ENCODE measurements around the gene BMS1.

The BMS1 gene

DNA sequence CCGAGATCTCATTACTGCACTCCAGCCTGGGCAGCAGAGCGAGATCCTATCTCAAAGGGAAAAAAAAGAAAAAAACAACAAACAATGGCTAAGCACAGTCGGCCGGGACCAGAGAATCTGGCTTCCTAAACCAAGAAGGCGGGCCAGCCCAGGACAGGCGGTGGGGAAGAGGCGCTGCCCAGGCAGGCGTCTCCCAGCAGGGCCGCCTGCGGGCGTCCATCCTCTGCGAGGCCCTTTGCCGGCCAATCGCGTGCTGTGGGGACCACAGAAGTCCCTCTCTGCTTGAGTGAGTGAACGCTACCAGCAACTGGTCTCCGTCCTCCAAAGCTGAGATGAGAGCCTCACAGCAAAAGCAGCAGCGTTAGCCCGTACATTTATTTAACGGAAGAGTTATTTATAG, 14.7 kb upstream of the BMS1 start:
- no peaks in the 10 kb centered on the region for H3K36me3 Mint-ChIP-seq
- ATAC-seq (replicated peaks), result no peak
- H3K4me1 Mint-ChIP-seq, result no peaks in the 10 kb centered on the region
- no peak overlapping the region for H3K4me3 Mint-ChIP-seq
- no peak overlapping the region for H3K27ac Mint-ChIP-seq
- H3K27me3 Mint-ChIP-seq, result peaks cover 30 to 52% of the 10 kb centered on the region in 2 donors
- H3K9me3 Mint-ChIP-seq, result peaks cover 0 to 3% of the 10 kb centered on the region in 2 donors
- DNase-seq, result no peak

DNA sequence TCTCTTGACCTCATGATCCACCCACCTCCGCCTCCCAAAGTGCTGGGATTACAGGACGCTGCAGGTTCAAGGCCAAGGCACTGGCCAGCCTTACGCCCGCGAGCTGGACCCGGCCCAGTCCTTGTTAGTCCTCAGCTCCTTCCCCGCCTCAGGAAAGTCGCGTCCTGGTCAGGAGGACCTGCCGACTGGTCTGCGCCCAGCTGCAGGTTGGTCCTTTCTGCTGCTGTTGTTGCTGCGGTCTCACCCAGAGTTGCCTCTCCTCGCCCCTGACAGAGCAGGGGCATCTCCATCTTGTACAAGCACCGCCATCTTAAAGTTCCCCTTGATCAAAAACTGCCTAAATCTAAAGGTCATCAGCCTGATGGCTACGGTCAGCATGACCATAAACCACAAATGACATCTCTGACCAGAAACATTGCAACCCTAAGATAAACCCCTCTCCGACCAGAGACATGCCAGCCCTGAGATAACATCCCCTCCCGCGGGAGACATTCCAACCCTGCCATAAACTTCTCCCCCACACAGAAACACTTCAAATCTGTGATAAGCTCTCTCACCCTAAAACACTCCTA, 13.9 kb upstream of the BMS1 start:
- Mint-ChIP-seq H3K4me1 (no peaks in the 10 kb centered on the region), H3K27ac (no peak overlapping the region), H3K27me3 (peaks cover 26 to 50% of the 10 kb centered on the region in 2 donors), H3K4me3 (no peak overlapping the region), H3K9me3 (peaks cover 0 to 3% of the 10 kb centered on the region in 2 donors), H3K36me3 (no peaks in the 10 kb centered on the region)
- ATAC-seq (replicated peaks) (no peak), DNase-seq (no peak)

DNA sequence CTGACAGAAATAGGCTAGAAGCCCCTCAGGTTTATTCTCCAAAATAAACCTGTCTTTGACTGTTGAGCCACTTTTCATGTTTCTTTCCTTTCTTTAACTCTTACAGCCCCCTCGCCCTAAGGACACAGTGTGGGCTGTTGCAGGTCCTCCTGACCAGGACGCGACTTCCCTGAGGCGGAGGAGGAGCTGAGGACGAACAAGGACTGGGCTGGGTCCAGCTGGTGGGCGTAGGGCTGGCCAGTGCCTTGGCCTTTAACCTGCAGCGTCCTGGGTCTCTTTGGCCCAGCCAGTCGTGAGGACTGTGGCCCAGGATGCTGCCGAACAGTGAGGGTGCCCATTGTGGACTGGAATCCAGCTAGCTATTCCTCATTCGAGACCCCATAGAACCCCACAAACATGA, 13.4 kb upstream of the BMS1 start:
- Mint-ChIP-seq H3K36me3 (no peaks in the 10 kb centered on the region), H3K27me3 (peaks cover 24 to 50% of the 10 kb centered on the region in 2 donors), H3K9me3 (peaks cover 0 to 3% of the 10 kb centered on the region in 2 donors), H3K4me1 (no peaks in the 10 kb centered on the region), H3K4me3 (no peak overlapping the region), H3K27ac (no peak overlapping the region)
- ATAC-seq (replicated peaks), result no peak
- DNase-seq, result no peak

DNA sequence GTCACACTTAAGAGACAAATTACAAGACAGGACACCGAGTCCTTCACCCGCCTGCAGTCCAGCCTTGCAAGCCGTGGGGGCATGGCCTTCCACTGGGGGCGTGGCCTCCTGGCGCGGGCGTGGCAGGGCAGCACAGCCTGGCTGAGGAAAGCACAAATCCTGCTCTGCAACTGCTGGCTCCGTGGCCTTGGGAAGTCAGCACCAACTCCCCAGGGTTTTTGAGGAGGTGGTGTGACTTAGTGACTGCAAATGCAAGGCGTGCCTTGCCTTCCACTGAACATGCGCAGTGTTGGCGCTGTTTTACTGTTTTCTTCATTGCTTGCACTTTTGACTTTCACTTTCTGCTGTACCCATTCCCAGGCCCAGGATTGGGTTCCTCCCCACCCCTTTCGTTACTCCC, 12.9 kb upstream of the BMS1 start:
- no peak overlapping the region for H3K4me3 Mint-ChIP-seq
- no peak for ATAC-seq (replicated peaks)
- no peak for DNase-seq
- no peaks in the 10 kb centered on the region for H3K4me1 Mint-ChIP-seq
- peaks cover 0 to 3% of the 10 kb centered on the region in 2 donors for H3K9me3 Mint-ChIP-seq
- H3K36me3 Mint-ChIP-seq, result peaks cover 0 to 1% of the 10 kb centered on the region in 2 donors
- H3K27ac Mint-ChIP-seq, result no peak overlapping the region
- H3K27me3 Mint-ChIP-seq, result peaks cover 25 to 50% of the 10 kb centered on the region in 2 donors

DNA sequence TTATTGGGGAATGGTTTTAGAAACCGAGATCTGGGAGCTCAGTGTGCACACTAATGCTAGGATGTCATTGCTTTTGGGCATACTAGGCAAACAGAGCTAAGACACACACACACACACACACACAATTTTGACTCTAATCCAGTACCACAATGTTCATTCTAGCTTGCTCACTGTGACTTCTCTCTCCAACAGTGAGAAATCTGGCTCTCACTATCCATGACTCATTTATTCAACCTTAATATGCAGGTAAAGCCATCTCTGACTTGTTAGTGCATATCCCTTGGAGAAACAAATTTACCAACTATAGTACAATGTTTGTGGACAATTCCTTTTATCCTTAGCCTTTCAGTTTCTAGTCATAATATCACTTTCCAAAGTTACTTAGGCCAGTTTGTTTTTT, 5.9 kb upstream of the BMS1 start:
- no peak for ATAC-seq (replicated peaks)
- H3K4me1 Mint-ChIP-seq, result peaks cover 9 to 13% of the 10 kb centered on the region in 2 donors
- DNase-seq, result no peak
- peaks cover 33 to 48% of the 10 kb centered on the region in 2 donors for H3K27me3 Mint-ChIP-seq
- no peak overlapping the region for H3K27ac Mint-ChIP-seq
- H3K36me3 Mint-ChIP-seq, result peaks cover 0 to 3% of the 10 kb centered on the region in 2 donors
- no peak overlapping the region for H3K4me3 Mint-ChIP-seq
- peaks cover 0 to 1% of the 10 kb centered on the region in 2 donors for H3K9me3 Mint-ChIP-seq

DNA sequence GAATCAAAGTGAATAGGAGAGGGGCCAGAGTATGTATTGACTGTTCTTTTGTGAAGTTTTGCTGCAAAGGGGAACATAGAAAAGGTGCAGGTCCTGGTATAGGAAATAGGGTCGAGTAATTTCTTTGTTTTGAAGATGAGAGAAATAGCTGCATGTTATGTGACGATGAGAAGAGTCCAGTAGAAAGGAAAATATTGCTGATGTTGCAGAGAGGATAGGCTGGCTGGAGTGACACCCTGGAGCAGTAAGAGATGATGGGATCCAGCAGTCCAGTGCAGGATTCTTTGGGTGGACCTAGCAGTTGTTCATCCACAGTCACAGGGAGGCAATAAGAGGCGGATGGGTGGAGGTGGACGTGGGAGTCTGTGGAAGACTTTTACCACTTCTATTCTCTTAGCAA, 2.1 kb upstream of the BMS1 start:
- H3K4me1 Mint-ChIP-seq, result peaks cover 9 to 15% of the 10 kb centered on the region in 2 donors
- DNase-seq (no peak), ATAC-seq (replicated peaks) (no peak)
- peaks cover 25 to 30% of the 10 kb centered on the region in 2 donors for H3K27me3 Mint-ChIP-seq
- H3K36me3 Mint-ChIP-seq, result peaks cover 0 to 4% of the 10 kb centered on the region in 2 donors
- peak overlapping the region; percentile 2 for H3K27ac Mint-ChIP-seq
- peak overlapping the region in 1 of 2 donors; percentile 93 for H3K4me3 Mint-ChIP-seq
- no peaks in the 10 kb centered on the region for H3K9me3 Mint-ChIP-seq

DNA sequence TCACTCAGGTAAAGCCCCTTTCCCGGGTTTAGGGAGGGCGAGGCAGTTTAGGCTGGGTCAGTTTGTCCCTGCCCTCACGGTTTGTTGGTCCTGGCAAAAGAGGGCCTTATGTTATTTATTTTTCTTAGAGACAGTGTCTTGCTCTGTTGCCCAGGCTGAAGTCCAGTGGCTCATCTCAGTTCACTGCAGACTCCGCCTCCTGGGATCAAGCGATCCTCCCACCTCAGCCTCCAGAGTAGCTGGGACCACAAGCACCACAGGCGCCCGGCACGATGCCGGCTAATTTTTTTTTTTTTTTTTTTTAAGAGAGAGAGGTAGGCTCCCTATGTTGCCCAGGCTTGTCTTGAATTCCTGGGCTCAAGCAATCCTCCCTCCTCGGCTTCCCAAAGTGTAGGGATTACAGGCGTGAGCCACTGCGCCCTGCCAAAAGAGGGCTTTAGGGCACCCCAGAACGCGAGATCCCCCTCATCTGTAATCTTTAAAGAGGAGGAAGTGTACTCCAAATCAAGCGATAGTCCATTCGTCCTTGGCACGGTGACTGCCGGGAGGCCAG, 626 bp upstream of the BMS1 start:
- DNase-seq (peak; percentile 2), ATAC-seq (replicated peaks) (peak; percentile 21 to 24)
- peaks cover 14 to 15% of the 10 kb centered on the region in 2 donors for H3K4me1 Mint-ChIP-seq
- peaks cover 11% of the 10 kb centered on the region in 2 donors for H3K36me3 Mint-ChIP-seq
- H3K9me3 Mint-ChIP-seq, result no peaks in the 10 kb centered on the region
- H3K4me3 Mint-ChIP-seq, result peak overlapping the region; percentile 89 to 93
- H3K27me3 Mint-ChIP-seq, result peaks cover 12 to 15% of the 10 kb centered on the region in 2 donors
- peak overlapping the region; percentile 96 for H3K27ac Mint-ChIP-seq

DNA sequence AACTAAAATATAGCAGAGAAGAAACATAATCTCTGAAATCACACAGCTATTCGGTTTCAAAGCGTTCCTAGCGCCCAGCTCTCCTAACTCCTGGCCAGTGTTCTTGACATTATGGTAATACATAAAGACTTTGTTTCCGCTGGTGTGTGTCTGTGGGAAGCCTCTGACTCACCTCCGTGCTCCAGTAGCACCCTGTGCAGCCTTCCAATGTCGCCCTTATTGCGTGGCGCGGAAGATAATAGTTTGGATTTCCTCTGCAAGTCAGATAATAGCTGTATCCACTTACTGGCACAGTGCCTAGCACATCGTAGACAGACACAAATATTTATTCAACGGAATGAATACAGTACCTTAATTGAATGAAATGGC, 570 bp downstream of the BMS1 start:
- Mint-ChIP-seq H3K4me1 (peaks cover 14 to 15% of the 10 kb centered on the region in 2 donors), H3K27me3 (peaks cover 3 to 5% of the 10 kb centered on the region in 2 donors), H3K36me3 (peaks cover 11% of the 10 kb centered on the region in 2 donors), H3K9me3 (no peaks in the 10 kb centered on the region), H3K4me3 (peak overlapping the region; percentile 89 to 93), H3K27ac (peak overlapping the region; percentile 96)
- no peak for DNase-seq
- ATAC-seq (replicated peaks), result peak in 1 of 2 donors; percentile 13

DNA sequence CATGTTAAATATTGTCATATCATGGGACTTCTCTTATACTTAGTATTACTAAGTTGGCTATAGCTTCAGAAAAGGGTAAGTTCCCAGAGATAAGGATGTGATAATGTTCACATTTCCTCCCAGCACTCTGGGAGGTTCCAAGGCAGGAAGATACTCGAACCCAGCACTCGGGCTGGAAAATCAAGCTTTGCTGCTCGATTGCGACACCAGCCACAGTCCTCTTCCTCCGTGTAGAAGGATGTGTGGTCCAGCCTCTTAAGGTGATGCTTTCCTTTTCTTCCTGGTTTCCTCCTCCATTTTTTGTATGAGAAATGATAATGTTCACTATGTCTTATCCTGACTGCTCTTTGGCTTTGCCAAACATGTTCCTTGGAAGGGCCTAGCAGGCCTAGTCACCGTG, 3.2 kb downstream of the BMS1 start:
- H3K27ac Mint-ChIP-seq, result no peak overlapping the region
- H3K4me1 Mint-ChIP-seq, result peaks cover 11 to 12% of the 10 kb centered on the region in 2 donors
- DNase-seq, result no peak
- peaks cover 10 to 22% of the 10 kb centered on the region in 2 donors for H3K36me3 Mint-ChIP-seq
- H3K9me3 Mint-ChIP-seq, result no peaks in the 10 kb centered on the region
- ATAC-seq (replicated peaks), result no peak
- no peaks in the 10 kb centered on the region for H3K27me3 Mint-ChIP-seq
- no peak overlapping the region for H3K4me3 Mint-ChIP-seq

DNA sequence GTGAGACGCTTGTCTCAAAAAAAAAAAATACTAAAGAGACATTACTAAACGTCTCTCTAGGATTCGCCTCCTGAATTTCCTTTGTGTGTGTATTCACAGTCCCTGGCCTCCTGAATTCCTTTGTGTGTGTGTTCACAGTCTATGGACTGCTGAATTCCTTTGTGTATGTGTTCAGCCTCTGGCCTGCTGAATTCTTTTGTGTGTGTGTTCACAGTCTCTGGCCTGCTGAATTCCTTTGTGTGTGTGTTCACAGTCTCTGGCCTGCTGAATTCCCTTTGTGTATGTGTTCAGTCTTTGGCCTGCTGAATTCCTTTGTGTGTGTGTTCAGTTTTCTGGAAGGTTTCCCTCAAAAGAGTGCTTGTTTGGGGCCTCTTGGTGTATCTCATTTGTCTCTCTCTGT, 8.2 kb downstream of the BMS1 start:
- H3K4me1 Mint-ChIP-seq, result peaks cover 0 to 6% of the 10 kb centered on the region in 2 donors
- H3K9me3 Mint-ChIP-seq, result no peaks in the 10 kb centered on the region
- no peak for ATAC-seq (replicated peaks)
- no peak for DNase-seq
- H3K27ac Mint-ChIP-seq, result peak overlapping the region; percentile 73
- no peaks in the 10 kb centered on the region for H3K27me3 Mint-ChIP-seq
- H3K36me3 Mint-ChIP-seq, result peaks cover 46 to 65% of the 10 kb centered on the region in 2 donors
- no peak overlapping the region for H3K4me3 Mint-ChIP-seq

DNA sequence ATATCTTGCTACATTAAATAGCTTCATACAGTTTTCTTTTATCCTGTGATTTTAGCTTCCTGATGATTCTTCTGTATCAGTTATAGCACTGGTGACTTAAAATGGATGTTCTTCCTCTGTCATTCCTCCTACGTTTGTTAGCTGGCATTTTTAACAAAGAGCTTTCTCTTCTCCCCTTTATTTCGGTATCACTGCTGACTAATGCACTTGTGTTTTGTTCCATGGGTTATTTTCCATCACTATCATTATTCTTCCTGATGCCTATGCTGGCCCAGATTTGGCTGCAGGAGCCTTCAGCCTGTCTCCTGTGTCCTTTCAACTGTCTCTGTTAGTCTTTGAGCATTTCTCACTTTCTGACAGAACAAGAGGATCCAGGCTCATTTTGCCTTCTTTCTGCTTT, 13.1 kb downstream of the BMS1 start:
- no peak for ATAC-seq (replicated peaks)
- Mint-ChIP-seq H3K4me3 (no peak overlapping the region), H3K4me1 (peaks cover 4 to 10% of the 10 kb centered on the region in 2 donors), H3K9me3 (no peaks in the 10 kb centered on the region), H3K27me3 (no peaks in the 10 kb centered on the region), H3K27ac (peak overlapping the region; percentile 28), H3K36me3 (peaks cover 69 to 85% of the 10 kb centered on the region in 2 donors)
- DNase-seq, result no peak

DNA sequence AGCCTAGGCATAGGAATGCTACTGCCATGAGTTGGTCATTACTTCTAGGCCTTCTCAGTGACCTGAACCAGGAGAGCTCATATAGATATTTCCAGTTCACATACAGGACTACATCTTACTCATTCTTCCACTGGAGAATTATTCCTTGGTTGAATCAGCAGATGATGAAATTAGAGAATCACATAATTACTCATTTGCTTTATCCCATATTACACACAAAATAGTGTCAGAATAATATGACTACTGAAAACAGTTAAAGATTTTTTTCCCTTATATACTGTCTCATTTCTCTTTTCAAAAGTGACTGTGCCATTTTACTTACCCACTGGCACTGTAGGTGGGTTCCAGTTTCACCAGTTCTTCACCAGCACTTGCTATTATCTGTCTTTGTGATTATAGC, 18.5 kb downstream of the BMS1 start:
- Mint-ChIP-seq H3K27ac (no peak overlapping the region), H3K4me1 (peaks cover 4 to 11% of the 10 kb centered on the region in 2 donors), H3K27me3 (no peaks in the 10 kb centered on the region), H3K36me3 (peaks cover 46 to 77% of the 10 kb centered on the region in 2 donors), H3K4me3 (no peak overlapping the region), H3K9me3 (no peaks in the 10 kb centered on the region)
- DNase-seq (no peak), ATAC-seq (replicated peaks) (peak in 1 of 2 donors; percentile 47)

DNA sequence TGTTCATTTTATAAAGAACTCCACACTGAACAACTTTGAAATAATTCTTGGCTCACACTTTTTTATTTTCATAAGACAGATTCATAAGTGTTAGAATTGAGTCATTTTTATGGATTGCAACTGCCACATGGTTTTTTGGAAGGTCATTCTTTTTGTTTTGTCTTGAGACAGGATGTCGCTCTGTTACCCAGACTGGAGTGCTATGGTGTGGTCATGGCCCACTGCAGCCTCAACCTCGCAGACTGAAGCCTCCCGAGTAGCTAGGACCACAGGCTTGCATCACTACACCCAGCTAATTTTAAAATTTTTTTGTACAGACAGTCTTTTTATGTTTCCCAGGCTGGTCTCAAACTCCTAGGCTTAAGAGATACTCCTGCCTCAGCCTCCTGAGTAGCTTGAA, 20.3 kb downstream of the BMS1 start:
- no peak overlapping the region for H3K4me3 Mint-ChIP-seq
- DNase-seq, result no peak
- no peaks in the 10 kb centered on the region for H3K27me3 Mint-ChIP-seq
- H3K4me1 Mint-ChIP-seq, result peaks cover 0 to 6% of the 10 kb centered on the region in 2 donors
- no peak overlapping the region for H3K27ac Mint-ChIP-seq
- H3K36me3 Mint-ChIP-seq, result peaks cover 44 to 74% of the 10 kb centered on the region in 2 donors
- no peak for ATAC-seq (replicated peaks)
- H3K9me3 Mint-ChIP-seq, result no peaks in the 10 kb centered on the region

DNA sequence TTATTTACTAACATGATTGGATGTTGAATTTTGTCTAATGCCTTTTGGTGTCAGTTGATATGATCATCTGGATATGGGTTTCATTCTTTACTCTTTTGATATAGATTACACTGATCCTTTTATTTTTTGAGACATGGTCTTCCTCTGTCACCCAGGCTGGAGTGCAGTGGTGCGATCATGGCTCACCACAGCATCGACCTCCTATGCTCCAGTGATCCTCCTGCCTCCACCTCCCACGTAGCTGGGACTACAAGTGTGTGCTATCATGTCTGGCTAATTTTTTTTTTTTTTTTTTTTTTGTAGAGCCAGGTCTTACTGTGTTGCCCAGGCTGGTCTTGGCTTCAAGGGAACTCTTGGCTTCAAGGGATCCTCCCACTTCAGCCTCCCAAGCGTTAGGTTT, 27.1 kb downstream of the BMS1 start:
- no peaks in the 10 kb centered on the region for H3K27me3 Mint-ChIP-seq
- no peak overlapping the region for H3K4me3 Mint-ChIP-seq
- peaks cover 14 to 23% of the 10 kb centered on the region in 2 donors for H3K4me1 Mint-ChIP-seq
- no peak for DNase-seq
- H3K9me3 Mint-ChIP-seq, result peaks cover 12 to 14% of the 10 kb centered on the region in 2 donors
- H3K36me3 Mint-ChIP-seq, result peaks cover 61 to 87% of the 10 kb centered on the region in 2 donors
- peak in 1 of 2 donors; percentile 31 for ATAC-seq (replicated peaks)
- H3K27ac Mint-ChIP-seq, result peak overlapping the region; percentile 17

DNA sequence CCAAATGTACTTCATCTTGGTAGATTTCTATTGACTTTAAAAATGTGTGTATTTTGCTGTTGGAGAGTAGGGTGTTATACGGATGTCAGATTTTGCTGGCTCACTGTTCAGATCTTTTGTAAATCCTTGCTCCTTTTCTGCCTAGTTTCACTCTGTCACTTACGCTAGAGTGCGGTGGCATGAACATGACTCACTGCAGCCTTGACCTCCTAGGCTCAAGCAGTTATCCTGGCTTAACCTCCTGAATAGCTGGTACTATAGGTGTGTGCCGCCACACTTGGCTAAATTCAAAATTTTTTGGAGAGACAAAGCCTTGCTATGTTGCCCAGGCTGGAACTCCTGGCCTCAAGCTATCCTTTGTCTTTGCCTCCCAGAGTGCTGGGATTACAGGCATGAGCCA, 29.4 kb downstream of the BMS1 start:
- Mint-ChIP-seq H3K27me3 (no peaks in the 10 kb centered on the region), H3K4me3 (no peak overlapping the region), H3K9me3 (peaks cover 12 to 14% of the 10 kb centered on the region in 2 donors), H3K4me1 (peaks cover 14 to 23% of the 10 kb centered on the region in 2 donors), H3K36me3 (peaks cover 64 to 88% of the 10 kb centered on the region in 2 donors), H3K27ac (no peak overlapping the region)
- DNase-seq (no peak), ATAC-seq (replicated peaks) (no peak)

Data from stimulated activated naive B cell treated with anti-CD40 and anti-IgM and Interleukin-4, amounts not matched to agents 10 μg/mL and 1 μg/mL and 100 μg/mL, for 72 hours (primary cell).